ENCODE data around the gene CISD1. TPM values are rescaled to one million over a fixed set of nuclear protein-coding genes. Genes with fewer than 3 reads are reported as not detected.

Gene CISD1
- total RNA-seq, 4 donors from 2014 or later: 14.6 to 21.8 (median 18.1) TPM

Other genes starting within 250 kb of the CISD1 start
- gene IPMK, start 1.3 kb upstream of the CISD1 start, total RNA-seq: 1 to 10 TPM; 6.3 to 9.5 (median 7.7) TPM
- gene UBE2D1, start 65.8 kb downstream of the CISD1 start, total RNA-seq: 10 to 100 TPM; 15.6 to 23.8 (median 16.1) TPM
- 10 to 100 TPM; 21.7 to 28.2 (median 23.1) TPM for gene TFAM, start 116.2 kb downstream of the CISD1 start, total RNA-seq
- gene BICC1, start 243.7 kb downstream of the CISD1 start, total RNA-seq: 10 to 100 TPM; 14.8 to 44.6 (median 27.2) TPM